Measurements from ENCODE around the gene ELP4.
"Not testable (repeated sequence)": the region's sequence is repeated elsewhere in the genome, so short reads cannot be mapped to it uniquely, and the experiment has no call there.

Gene ELP4

DNA sequence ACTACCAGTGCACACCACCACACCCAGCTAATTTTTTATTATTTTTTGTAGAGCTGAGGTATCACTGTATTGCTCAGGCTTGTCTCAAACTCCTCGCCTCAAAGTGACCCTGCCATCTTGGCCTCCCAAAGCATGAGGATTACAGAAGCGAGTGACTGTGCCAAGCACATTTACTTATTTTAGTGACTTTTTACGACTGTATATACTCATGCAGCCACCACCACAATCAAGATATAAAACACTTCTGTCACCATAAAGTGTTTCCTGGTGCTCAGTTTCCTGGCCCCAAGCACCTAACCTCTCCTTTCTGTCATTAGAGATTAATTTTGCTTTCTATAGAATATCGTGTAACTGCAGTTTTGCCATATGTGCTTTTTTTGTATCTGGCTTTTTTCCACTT lies 25.9 kb downstream of the ELP4 start:
- TF ChIP-seq, protein P1, sequence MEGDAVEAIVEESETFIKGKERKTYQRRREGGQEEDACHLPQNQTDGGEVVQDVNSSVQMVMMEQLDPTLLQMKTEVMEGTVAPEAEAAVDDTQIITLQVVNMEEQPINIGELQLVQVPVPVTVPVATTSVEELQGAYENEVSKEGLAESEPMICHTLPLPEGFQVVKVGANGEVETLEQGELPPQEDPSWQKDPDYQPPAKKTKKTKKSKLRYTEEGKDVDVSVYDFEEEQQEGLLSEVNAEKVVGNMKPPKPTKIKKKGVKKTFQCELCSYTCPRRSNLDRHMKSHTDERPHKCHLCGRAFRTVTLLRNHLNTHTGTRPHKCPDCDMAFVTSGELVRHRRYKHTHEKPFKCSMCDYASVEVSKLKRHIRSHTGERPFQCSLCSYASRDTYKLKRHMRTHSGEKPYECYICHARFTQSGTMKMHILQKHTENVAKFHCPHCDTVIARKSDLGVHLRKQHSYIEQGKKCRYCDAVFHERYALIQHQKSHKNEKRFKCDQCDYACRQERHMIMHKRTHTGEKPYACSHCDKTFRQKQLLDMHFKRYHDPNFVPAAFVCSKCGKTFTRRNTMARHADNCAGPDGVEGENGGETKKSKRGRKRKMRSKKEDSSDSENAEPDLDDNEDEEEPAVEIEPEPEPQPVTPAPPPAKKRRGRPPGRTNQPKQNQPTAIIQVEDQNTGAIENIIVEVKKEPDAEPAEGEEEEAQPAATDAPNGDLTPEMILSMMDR (IDR thresholded peaks at IDR 0.05; ENCODE audit: low read depth, low read length): no peak
- H3K4me3 ChIP-seq (ENCODE audit: low read depth, low read length): no peak overlapping the region
- DNase-seq (ENCODE audit: low read depth, low spot score): no peak
- in situ Hi-C loops (cut with HindIII; ENCODE audit: low sequenced_read_pairs): no loop called here

DNA sequence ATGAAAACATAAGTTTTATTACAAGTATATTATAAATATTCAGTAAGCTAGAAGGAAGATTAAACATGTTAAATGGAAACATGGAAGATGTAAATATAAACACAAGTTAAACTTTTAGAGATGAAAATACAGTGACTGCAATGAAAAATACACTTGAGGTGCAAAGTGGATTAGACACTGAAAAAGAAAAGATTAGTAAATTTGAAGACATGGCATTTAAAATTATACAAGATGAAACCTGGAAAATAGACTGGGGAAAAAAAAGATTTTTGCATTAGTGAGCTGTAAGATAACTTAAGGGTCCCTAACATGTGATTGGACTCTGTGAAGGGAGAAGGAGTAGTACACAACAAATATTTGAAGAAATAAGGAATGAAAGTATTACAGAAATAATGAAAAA lies 33.3 kb downstream of the ELP4 start:
- DNase-seq (ENCODE audit: low read depth, low spot score): no peak
- TF ChIP-seq, protein P1 (IDR thresholded peaks at IDR 0.05; ENCODE audit: low read depth, low read length): no peak
- in situ Hi-C loops (cut with HindIII; ENCODE audit: low sequenced_read_pairs): no loop called here
- H3K4me3 ChIP-seq (ENCODE audit: low read depth, low read length): no peak overlapping the region

DNA sequence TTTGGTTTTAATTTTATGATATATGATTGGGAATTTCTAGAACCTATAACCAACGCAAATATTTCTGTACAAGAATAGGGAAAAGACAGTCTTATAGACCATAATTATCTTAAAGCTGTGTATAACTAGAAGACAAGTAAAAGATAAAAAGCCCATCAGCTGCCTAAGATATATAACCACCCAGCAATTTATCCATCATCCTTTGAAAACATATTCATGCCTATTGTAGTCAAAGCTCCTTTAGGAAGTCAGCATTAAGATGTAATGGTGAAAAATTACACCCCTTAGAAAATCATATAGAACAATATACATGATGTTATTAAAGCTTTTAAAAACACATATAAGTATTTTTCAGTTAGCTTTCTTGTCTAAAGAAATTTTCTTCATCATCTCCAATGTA lies 46.4 kb downstream of the ELP4 start:
- no peak overlapping the region for H3K4me3 ChIP-seq (ENCODE audit: low read depth, low read length)
- no peak for DNase-seq (ENCODE audit: low read depth, low spot score)
- TF ChIP-seq, protein P1 (IDR thresholded peaks at IDR 0.05; ENCODE audit: low read depth, low read length): no peak
- in situ Hi-C loops (cut with HindIII; ENCODE audit: low sequenced_read_pairs): no loop called here

- peak; percentile 9 for DNase-seq (ENCODE audit: low read depth, low spot score)
- TF ChIP-seq, protein P1 (IDR thresholded peaks at IDR 0.05; ENCODE audit: low read depth, low read length): no peak
- in situ Hi-C loops (cut with HindIII; ENCODE audit: low sequenced_read_pairs): no loop called here
- no peak overlapping the region for H3K4me3 ChIP-seq (ENCODE audit: low read depth, low read length)
These were observed 48.4 kb downstream of the ELP4 start for GRCh38 chr11:31558001-31558400.

- DNase-seq (ENCODE audit: low read depth, low spot score): no peak
- no peak overlapping the region for H3K4me3 ChIP-seq (ENCODE audit: low read depth, low read length)
- TF ChIP-seq, protein P1 (IDR thresholded peaks at IDR 0.05; ENCODE audit: low read depth, low read length): no peak
- in situ Hi-C loops (cut with HindIII; ENCODE audit: low sequenced_read_pairs): no loop called here
These were observed 51.4 kb downstream of the ELP4 start for GRCh38 chr11:31560842-31561476.

GRCh38 chr11:31564517-31564916 lies 55.0 kb downstream of the ELP4 start:
- DNase-seq (ENCODE audit: low read depth, low spot score); in situ Hi-C loops (cut with HindIII; ENCODE audit: low sequenced_read_pairs); H3K4me3 ChIP-seq (ENCODE audit: low read depth, low read length): not testable (repeated sequence)

DNA sequence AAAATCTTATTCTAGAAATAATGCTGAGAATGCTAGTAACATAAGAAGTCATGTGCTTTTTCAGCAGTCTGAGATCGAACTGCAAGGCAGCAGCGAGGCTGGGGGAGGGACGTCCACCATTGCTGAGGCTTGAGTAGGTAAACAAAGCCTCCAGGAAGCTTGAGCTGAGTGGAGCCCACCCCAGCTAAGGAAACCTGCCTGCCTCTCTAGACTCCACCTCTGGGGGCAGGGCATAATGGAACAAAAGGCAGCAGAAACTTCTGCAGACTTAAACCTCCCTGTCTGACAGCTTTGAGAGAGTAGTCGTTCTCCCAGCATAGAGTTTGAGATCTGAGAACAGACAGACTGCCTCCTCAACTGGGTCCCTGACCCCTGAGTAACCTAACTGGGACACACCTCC lies 64.6 kb downstream of the ELP4 start:
- H3K4me3 ChIP-seq (ENCODE audit: low read depth, low read length); in situ Hi-C loops (cut with HindIII; ENCODE audit: low sequenced_read_pairs); DNase-seq (ENCODE audit: low read depth, low spot score): not testable (repeated sequence)

DNA sequence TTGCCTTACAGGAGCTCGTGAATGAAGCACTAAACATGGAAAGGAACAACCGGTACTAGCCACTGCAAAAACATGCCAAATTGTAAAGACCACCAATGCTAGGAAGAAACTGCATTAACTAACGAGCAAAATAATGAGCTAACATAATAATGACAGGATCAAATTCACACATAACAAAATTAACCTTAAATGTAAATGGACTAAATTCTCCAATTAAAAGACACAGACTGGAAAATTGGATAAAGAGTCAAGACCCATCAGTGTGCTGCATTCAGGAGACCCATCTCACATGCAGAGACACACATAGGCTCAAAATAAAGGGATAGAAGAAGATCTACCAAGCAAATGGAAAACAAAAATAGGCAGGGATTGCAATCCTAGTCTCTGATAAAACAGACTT lies 66.2 kb downstream of the ELP4 start:
- DNase-seq (ENCODE audit: low read depth, low spot score); in situ Hi-C loops (cut with HindIII; ENCODE audit: low sequenced_read_pairs); H3K4me3 ChIP-seq (ENCODE audit: low read depth, low read length): not testable (repeated sequence)

- in situ Hi-C loops (cut with HindIII; ENCODE audit: low sequenced_read_pairs); H3K4me3 ChIP-seq (ENCODE audit: low read depth, low read length); DNase-seq (ENCODE audit: low read depth, low spot score): not testable (repeated sequence)
These were observed 69.8 kb downstream of the ELP4 start for GRCh38 chr11:31579412-31579811.
